Stimulated activated CD4-positive, alpha-beta T cell treated with anti-CD3 and anti-CD28 coated beads, Interleukin-12 subunit alpha, Interleukin-12 subunit beta, amount 100 ng/mL, for 4 hours (primary cell): ENCODE measurements around the gene MED13L.
"Not testable (repeated sequence)": the region's sequence is repeated elsewhere in the genome, so short reads cannot be mapped to it uniquely, and the experiment has no call there.

Experiments
- DNase-seq: peaks from one replicate; pipeline ENCODE4 v3.0.0-alpha.2; 2020

MED13L gene

DNA sequence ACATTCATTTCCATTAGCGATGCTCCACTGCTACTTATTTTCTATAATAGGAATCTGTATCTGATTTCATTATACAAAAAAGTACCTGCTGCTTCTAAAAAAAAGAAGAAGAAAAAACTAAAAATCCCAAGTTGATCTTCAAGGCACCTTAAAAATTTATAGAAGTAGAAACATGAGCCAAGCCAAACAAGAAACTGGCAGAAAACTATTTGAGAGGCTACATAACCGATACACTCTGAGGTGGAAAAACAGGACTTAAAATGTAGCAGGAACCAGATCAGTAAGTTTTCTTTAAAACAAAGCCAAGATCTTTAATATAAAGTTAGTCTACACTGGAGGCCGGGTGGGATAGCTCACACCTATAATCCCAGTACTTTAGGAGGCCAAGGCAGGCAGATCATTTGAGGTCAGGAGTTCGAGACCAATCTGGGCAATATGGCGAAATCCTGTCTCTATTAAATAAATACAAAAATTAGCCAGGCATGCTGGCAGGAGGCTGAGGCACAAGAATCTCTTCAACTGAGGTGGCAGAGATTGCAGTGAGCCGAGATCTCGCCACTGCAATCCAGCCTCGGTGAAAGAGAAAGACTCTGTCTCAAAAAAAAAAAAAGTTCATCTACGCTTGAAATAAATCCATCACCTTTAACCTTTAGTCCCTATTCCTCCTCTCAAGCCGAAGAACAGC, 278.6 kb downstream of the MED13L start:
- DNase-seq = no peak

GRCh38 chr12:115998119-115998633, 279.3 kb downstream of the MED13L start:
- no peak for DNase-seq

DNA sequence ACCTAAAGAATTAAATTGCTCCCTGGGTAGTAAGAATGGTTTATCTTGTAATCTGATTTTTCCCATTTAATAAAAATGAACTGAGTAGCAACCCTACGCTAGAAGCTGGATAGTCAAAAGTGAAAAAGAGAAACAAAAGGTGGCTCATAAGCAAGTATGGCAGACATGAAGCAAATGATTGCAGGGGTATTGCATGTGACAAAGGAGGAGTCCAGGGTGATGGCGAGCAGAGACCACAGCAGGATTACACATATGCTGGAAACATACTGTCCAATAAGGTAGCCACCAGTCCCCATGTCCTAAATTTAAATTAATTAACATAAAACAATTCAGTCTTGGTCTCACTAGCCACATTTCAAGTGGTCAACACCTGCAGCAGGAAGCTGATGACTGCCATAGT, 283.8 kb downstream of the MED13L start:
- no peak for DNase-seq

DNA sequence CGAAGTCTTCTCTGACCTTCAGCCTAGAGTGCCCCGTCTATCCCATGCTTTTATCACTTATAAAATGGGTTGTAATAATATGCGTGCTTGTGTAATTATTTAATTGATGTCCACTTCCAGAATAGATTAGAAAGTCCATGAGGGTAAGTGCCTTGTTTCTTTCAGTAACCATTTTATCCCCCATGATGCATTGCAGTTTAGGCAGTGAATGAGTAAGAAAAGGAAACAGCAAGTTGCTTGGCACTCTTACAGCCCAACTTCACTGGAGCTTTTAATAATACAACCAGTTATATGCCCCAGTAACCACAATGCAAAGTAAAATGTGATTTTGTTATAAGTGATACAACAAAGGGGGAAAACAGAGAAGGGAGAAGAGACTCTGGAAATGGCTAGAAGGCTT, 287.3 kb downstream of the MED13L start:
- DNase-seq = no peak

DNA sequence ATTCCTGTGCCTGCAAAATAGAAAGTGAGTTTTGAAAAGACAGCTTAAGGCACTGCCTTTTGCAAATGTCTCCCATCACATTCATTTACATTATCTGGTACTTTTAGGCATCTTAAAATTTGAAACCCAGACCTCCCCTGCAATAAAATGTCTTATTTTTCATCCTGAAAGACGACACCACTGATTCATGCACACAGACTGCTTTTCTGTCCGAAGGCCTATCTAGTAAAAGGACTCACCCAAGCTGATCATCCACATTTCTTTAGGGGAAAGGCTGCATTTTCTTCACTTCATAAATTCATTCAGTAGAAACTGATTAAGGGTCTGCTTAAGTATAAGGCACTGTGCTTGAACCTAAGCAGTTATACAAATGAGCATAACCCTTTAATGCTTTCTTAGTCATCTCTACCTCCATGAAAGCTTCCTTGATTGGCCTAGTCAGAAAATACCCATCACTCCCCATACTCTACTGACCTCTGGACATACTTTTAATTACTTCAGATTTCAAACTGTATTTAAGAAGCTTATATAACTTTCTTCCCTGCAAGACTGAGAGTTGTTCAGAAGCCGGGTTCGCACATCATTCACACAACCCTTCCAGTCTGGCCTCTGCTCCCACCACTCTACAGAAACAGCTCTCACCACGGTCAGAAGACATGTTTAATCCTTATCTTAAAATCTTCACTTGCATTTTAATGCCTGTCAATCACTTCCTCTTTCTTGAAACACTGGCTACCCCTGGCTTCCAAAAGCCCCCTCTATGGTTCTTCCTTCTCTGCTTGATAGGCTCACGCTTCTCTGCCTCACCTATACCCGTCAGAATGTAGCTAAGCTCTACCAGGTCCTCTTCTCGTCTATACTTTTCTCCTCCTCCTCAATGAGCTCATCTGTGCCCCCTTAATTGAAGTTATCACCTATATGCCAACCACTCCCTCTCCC, 288.6 kb downstream of the MED13L start:
- no peak for DNase-seq

DNA sequence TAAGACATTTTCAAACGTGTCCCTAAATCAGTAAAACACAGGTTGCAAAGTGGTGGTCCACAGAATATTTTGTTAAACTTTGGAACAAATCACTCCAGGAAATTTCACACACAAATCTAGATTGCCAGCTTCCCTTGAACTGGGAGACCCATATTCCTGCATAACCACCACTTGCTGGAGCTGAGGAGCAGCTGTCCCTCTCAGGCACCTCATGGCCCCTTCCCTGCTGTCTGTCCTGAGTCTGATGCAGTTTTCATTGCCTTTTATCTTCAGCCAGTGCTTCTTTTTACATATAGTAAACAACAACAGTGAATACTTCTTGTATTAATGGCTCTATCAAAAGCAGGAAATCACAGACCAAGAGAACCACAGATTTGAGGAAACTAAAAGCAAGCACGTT, 289.3 kb downstream of the MED13L start:
- no peak for DNase-seq

DNA sequence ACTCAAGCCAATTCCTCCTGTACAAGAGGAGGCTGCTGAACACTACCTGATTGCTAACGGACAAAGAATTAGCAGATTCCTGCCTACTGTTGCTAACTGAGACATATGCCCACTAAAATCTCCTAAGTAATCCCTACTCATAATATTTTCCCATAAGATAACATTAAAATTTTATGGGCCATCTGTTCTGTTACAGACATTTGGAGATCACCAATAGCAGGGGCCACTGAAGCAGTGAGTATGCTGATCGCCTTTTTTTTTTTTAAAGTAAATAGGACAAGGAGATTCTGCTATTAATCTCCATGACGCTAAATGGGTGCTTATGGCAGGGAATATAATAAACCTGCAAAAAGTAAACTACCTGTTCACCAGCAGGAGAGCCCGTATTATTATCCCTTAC, 292.9 kb downstream of the MED13L start:
- no peak for DNase-seq

DNA sequence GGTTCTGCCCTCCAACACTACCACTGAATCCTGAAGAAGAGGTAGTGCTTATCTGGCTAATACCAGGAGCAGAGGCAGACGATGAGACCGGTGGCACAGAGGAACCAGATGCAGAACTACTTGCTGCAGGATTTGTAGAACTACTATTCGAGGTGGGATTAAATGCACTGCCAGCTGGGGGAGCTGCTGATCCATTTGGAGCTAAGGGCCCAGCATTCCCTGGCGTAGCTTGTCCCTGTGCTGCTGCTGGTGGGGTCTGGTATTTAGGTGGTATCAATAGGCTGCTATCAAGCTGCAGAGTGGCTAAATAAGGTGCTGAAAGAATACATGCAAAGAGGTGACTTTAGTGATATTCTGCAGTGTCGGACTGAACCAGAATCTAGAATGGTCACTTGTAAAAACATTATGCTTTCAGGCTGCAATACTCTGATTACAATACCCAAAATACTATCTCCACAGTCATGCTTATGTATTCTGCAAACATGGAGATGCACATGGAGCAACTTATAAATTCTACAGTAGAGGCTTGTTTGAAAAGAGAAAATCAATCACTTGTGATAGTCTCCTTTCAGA, 294.2 kb downstream of the MED13L start:
- DNase-seq = peak; percentile 3

DNA sequence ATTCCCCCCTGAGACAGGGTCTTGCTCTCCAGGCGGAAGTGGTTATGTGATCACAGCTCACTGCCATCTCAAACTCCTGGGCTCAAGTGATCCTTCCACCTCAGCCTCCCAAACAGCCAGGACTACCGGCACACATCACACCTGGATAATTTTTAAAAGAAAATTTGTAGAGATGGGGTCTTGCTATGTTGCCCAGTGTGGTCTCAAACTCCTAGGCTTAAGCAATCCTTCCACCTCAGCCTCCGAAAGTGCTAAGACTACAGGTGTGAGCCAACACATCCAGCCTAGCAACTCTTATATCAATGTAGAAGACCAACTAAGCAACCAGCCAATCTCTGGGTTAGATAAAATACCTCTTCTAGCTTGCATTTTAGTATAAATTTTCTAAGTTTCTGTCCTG, 297.2 kb downstream of the MED13L start:
- no peak for DNase-seq

DNA sequence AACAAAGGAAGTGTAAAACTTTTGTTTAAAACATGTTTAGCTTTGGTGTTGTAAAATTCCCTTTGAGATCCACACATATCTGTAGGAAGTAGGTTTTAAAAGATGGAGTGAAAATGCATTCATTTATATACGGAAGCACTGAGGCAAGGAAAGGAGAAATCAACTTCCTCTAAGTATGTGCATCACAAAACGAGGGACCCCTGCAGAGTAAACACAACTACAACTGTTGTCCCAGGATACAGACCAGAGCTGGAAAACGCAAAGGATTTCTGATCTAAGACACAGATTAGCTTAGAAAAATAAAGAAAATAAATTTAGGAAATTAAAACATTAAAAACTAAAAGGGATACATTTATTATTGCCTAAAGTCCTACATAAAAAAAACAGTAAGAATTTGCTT, 297.6 kb downstream of the MED13L start:
- no peak for DNase-seq

GRCh38 chr12:115979351-115979750, 298.1 kb downstream of the MED13L start:
- no peak for DNase-seq

- DNase-seq = not testable (repeated sequence)
Observed at GRCh38 chr12:115976829-115977228, 300.7 kb downstream of the MED13L start.

DNA sequence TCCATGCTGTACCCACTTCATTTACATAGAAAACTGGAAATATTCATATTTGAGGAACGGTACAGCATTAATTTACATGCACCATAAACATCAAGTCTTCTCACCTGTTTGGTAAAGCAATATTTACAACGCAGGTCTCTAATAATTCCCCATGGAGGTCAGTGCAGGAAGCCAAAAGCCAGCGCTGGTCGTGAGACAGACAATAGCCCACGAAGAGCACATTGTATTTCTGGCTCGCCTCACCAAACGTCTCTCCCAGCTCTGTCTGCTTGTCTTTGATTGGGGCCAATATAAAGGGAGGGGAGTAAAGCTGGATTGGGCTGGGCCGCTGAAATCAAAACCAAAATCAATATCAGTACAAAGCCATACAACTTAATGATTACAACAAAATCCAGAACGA, 302.1 kb downstream of the MED13L start:
- DNase-seq = no peak

GRCh38 chr12:115973968-115974724, 303.3 kb downstream of the MED13L start:
- DNase-seq = no peak

DNA sequence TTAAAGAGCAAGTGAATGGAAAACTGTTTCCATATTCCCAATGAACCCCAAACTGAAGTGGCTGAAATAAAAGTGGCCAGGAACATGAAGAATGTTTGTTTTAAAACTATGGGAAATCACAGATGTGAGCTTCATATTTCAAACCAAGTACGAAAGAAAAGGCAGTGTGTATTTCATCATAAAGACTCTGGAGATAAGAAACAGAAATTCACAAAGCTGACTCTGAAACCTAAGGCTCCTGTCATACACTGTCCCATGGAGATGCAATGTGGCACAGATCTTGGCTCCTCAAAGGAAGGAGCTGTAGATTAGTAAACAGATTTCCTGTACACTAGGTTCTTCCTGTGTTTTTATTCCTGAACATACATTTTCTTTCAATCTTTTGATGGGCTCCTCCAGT, 304.4 kb downstream of the MED13L start:
- no peak for DNase-seq

DNA sequence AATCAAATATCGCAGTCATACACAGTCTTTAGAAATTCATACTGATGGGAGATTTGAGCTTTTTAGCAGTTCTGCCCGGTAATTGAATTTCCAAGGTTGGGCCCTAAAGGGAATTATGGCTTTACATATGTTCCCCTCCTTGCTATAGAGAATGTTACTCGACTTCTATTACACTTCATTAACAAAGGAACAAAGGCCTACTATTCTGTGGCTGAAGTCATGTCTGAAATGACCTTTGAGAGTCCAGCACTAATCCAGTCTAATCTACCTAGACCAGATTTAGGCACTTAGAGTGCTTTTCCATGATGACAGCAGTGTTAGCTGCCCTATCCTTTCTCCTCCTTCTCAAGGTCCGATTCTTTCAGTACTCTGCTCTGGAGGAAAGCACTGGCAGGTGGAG, 305.3 kb downstream of the MED13L start:
- DNase-seq = no peak

- DNase-seq = no peak
Observed at GRCh38 chr12:115968211-115968610, 309.3 kb downstream of the MED13L start.

DNA sequence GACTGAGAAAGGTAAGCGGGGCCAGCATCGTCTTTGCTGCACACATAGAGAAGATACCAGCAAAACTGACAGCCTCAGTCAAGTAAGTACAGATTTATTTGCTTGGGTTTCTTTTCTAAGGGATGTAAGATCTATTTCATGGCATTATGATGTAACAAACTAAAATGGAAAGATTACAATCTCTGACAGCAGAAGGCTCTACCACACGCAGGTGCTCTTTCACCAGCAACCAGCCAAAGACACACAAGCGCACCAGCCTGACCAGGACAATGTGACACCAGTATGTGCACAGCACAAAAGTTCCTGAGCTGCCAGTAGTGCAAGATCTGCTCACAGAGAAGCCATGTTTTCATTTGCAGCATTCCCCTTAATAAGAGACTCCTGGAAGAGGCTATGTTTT, 311.1 kb downstream of the MED13L start:
- no peak for DNase-seq

DNA sequence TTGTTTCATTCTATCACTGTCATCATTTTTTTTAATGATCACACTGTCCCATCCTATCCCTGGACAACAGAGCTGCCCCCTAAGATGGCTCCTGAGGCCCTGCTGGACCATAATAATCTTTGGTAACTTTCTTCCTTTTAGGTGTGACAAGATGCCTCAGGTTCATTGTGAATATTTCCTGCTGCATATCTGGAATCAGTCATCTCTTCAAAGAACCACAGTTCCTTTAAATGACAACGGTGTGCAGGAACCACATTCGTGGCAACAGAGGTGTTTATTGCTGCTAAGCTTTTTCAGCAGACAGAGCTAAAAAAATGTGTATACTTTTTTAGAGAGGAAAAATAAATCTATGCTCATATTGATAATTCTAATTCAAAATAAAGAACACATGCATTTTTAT, 312.9 kb downstream of the MED13L start:
- DNase-seq = no peak

- no peak for DNase-seq
Observed at GRCh38 chr12:115964214-115964613, 313.3 kb downstream of the MED13L start.

- no peak for DNase-seq
Observed at GRCh38 chr12:115962216-115962615, 315.3 kb downstream of the MED13L start.

GRCh38 chr12:115960868-115961802, 316.4 kb downstream of the MED13L start:
- DNase-seq = no peak
